Peyer's patch (tissue), 4 donors: ENCODE measurements around the gene GAS7.

Source experiments
- POLR2A ChIP-seq, 2 donors: fragments of 450-650 bp; IDR thresholded peaks; one replicate each; pipeline ENCODE4 v1.5.1; 2017; ENCODE audit warnings: antibody characterized with exemption in 2 of 2, mild to moderate bottlenecking in 2 of 2, moderate library complexity in 2 of 2
- TF ChIP-seq, protein P1 (sequence below), 6 experiments: fragments of 450-650 bp in 4 of 6; fragments of 200-600 bp in 2 of 6; sonication (generic) in 1 of 6; IDR thresholded peaks; one replicate each; pipeline ENCODE4 v1.5.1; 2017 to 2019; ENCODE audit warnings: antibody characterized with exemption in 6 of 6, mild to moderate bottlenecking in 3 of 6, moderate library complexity in 1 of 6

DNA sequence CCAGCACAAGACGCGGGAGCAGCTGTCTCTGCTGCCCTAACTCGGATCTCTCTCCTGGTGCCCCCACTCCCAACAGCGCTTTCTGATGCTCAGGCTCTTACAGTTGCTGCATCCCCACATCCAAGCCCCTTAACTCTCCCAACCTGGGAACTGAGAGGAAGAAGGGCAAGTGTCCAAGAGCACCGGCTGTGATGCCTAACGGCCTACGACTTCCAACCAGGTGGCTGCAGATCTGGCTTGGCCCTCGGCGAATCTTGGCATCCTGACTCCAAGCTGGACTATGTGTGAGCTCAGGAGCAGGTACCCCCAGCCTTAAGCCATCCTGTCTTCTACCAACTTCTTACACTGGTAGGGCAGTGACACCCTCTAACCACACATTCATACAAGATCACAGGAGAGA is 255.1 kb downstream of the GAS7 start:
- TF ChIP-seq, protein P1, sequence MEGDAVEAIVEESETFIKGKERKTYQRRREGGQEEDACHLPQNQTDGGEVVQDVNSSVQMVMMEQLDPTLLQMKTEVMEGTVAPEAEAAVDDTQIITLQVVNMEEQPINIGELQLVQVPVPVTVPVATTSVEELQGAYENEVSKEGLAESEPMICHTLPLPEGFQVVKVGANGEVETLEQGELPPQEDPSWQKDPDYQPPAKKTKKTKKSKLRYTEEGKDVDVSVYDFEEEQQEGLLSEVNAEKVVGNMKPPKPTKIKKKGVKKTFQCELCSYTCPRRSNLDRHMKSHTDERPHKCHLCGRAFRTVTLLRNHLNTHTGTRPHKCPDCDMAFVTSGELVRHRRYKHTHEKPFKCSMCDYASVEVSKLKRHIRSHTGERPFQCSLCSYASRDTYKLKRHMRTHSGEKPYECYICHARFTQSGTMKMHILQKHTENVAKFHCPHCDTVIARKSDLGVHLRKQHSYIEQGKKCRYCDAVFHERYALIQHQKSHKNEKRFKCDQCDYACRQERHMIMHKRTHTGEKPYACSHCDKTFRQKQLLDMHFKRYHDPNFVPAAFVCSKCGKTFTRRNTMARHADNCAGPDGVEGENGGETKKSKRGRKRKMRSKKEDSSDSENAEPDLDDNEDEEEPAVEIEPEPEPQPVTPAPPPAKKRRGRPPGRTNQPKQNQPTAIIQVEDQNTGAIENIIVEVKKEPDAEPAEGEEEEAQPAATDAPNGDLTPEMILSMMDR (IDR thresholded peaks at IDR 0.05) = no peak
- no peak for TF ChIP-seq POLR2A (IDR thresholded peaks at IDR 0.05)
